Right atrium auricular region (tissue), 2 donors: Measurements from ENCODE around the gene CD209. TPM values are rescaled to one million over a fixed set of nuclear protein-coding genes. Genes with fewer than 3 reads are reported as not detected.
A peak's percentile ranks its signal among the peaks of the same experiment; 100 is the strongest.

Source experiments
- DNase-seq: peaks from one replicate; pipeline ENCODE4 v3.0.0-alpha.2; 2019; ENCODE audit warnings: low spot score
- H3K27ac ChIP-seq, 2 donors: fragments of 200-600 bp; sonication (generic); 1 replicate in 1 of 2; 2 replicates in 1 of 2; pipeline ENCODE4 v1.5.1; 2016 to 2019
- H3K27me3 ChIP-seq, 2 donors: fragments of 200-600 bp; sonication (generic); one replicate each; pipeline versions ENCODE4 v1.5.1 to v1.6.0; 2017 to 2019
- H3K36me3 ChIP-seq: fragments of 200-600 bp; sonication (generic); one replicate; pipeline ENCODE4 v1.5.1; 2016
- H3K4me1 ChIP-seq, 2 donors: fragments of 200-600 bp; sonication (generic); one replicate each; pipeline versions ENCODE4 v1.5.1 to v1.6.0; 2017 to 2019
- H3K4me3 ChIP-seq, 2 donors: fragments of 200-600 bp; sonication (generic); 1 replicate in 1 of 2; 2 replicates in 1 of 2; pipeline ENCODE4 v1.5.1; 2017 to 2019; ENCODE audit warnings: mild to moderate bottlenecking in 1 of 2, moderate library complexity in 1 of 2
- H3K9me3 ChIP-seq, 2 donors: fragments of 200-600 bp; sonication (generic); one replicate each; pipeline ENCODE4 v1.5.1; 2019
- CTCF ChIP-seq, 2 donors: fragments of 200-600 bp; sonication (generic); IDR thresholded peaks; one replicate each; pipeline ENCODE4 v1.5.1; 2019; ENCODE audit warnings: antibody characterized with exemption in 2 of 2
- total RNA-seq, 2 donors: library from RNA; depleted of rRNA; stranded (reverse); fragments of >200 nt; gene quantifications; one replicate each; pipeline ENCODE4 v1.1.0, GENCODE V29; 2016

The CD209 gene
- total RNA-seq, 2 donors from 2014 or later: 0.59 to 4.3 TPM

- H3K36me3 ChIP-seq: no peaks in the 10 kb centered on the region
- H3K9me3 ChIP-seq: no peaks in the 10 kb centered on the region
- H3K4me1 ChIP-seq: peaks cover 0 to 10% of the 10 kb centered on the region in 2 donors
- TF ChIP-seq CTCF (IDR thresholded peaks at IDR 0.05): no peak
- H3K27ac ChIP-seq: no peak overlapping the region
- no peak for DNase-seq
- H3K4me3 ChIP-seq: no peak overlapping the region
- peaks cover 11 to 18% of the 10 kb centered on the region in 2 donors for H3K27me3 ChIP-seq
These were observed 42.1 kb upstream of the CD209 start for GRCh38 chr19:7789447-7789846.

GRCh38 chr19:7788933-7789323 lies 41.6 kb upstream of the CD209 start:
- Histone ChIP-seq H3K27ac (no peak overlapping the region), H3K36me3 (no peaks in the 10 kb centered on the region), H3K27me3 (peaks cover 11 to 18% of the 10 kb centered on the region in 2 donors), H3K9me3 (no peaks in the 10 kb centered on the region), H3K4me3 (peak overlapping the region in 1 of 2 donors; percentile 21), H3K4me1 (peaks cover 0 to 10% of the 10 kb centered on the region in 2 donors)
- no peak for TF ChIP-seq CTCF (IDR thresholded peaks at IDR 0.05)
- DNase-seq: no peak

- H3K27ac ChIP-seq: no peak overlapping the region
- TF ChIP-seq CTCF (IDR thresholded peaks at IDR 0.05): no peak
- no peaks in the 10 kb centered on the region for H3K36me3 ChIP-seq
- peaks cover 11 to 18% of the 10 kb centered on the region in 2 donors for H3K27me3 ChIP-seq
- peaks cover 0 to 10% of the 10 kb centered on the region in 2 donors for H3K4me1 ChIP-seq
- peak overlapping the region in 1 of 2 donors; percentile 21 for H3K4me3 ChIP-seq
- DNase-seq: no peak
- H3K9me3 ChIP-seq: no peaks in the 10 kb centered on the region
These were observed 41.0 kb upstream of the CD209 start for GRCh38 chr19:7788178-7788932.

GRCh38 chr19:7787602-7788177 lies 40.4 kb upstream of the CD209 start:
- DNase-seq: no peak
- Histone ChIP-seq H3K36me3 (no peaks in the 10 kb centered on the region), H3K27me3 (peaks cover 11 to 18% of the 10 kb centered on the region in 2 donors), H3K4me3 (peak overlapping the region; percentile 1 to 21), H3K27ac (no peak overlapping the region), H3K9me3 (no peaks in the 10 kb centered on the region), H3K4me1 (peaks cover 0 to 10% of the 10 kb centered on the region in 2 donors)
- no peak for TF ChIP-seq CTCF (IDR thresholded peaks at IDR 0.05)

- no peak for DNase-seq
- Histone ChIP-seq H3K4me1 (peaks cover 0 to 10% of the 10 kb centered on the region in 2 donors), H3K9me3 (no peaks in the 10 kb centered on the region), H3K36me3 (no peaks in the 10 kb centered on the region), H3K27me3 (peaks cover 11 to 18% of the 10 kb centered on the region in 2 donors), H3K4me3 (peak overlapping the region in 1 of 2 donors; percentile 21), H3K27ac (no peak overlapping the region)
- TF ChIP-seq CTCF (IDR thresholded peaks at IDR 0.05): no peak
These were observed 39.8 kb upstream of the CD209 start for GRCh38 chr19:7787141-7787540.
